GM21360 (cell line): ENCODE measurements around the gene ALX4.

ENCODE experiments used
- ATAC-seq: cut with Tn5 transposase; IDR thresholded peaks from one replicate; pipeline ENCODE4 v1.9.1; 2021; ENCODE audit warnings: mild to moderate bottlenecking, moderate library complexity; ENCODE audit not compliant: unreplicated experiment

Gene ALX4

GRCh38 chr11:44248109-44248508 is 61.8 kb downstream of the ALX4 start:
- no peak for ATAC-seq

GRCh38 chr11:44247508-44247907 is 62.4 kb downstream of the ALX4 start:
- ATAC-seq, result no peak

- no peak for ATAC-seq
Observed at GRCh38 chr11:44246726-44247125, 63.2 kb downstream of the ALX4 start.

- ATAC-seq, result no peak
Observed at GRCh38 chr11:44244639-44245310, 65.2 kb downstream of the ALX4 start.

GRCh38 chr11:44243595-44244343 is 66.2 kb downstream of the ALX4 start:
- ATAC-seq, result no peak

- ATAC-seq, result no peak
Observed at GRCh38 chr11:44243086-44243485, 66.9 kb downstream of the ALX4 start.

- no peak for ATAC-seq
Observed at GRCh38 chr11:44241851-44242250, 68.1 kb downstream of the ALX4 start.

- ATAC-seq, result no peak
Observed at GRCh38 chr11:44237156-44237555, 72.8 kb downstream of the ALX4 start.

GRCh38 chr11:44236296-44236695 is 73.6 kb downstream of the ALX4 start:
- no peak for ATAC-seq

GRCh38 chr11:44235765-44236201 is 74.2 kb downstream of the ALX4 start:
- no peak for ATAC-seq

GRCh38 chr11:44229624-44230023 is 80.3 kb downstream of the ALX4 start:
- ATAC-seq, result no peak

GRCh38 chr11:44229098-44229497 is 80.8 kb downstream of the ALX4 start:
- no peak for ATAC-seq

- ATAC-seq, result no peak
Observed at GRCh38 chr11:44228379-44228778, 81.6 kb downstream of the ALX4 start.

- ATAC-seq, result no peak
Observed at GRCh38 chr11:44226945-44227344, 83.0 kb downstream of the ALX4 start.

GRCh38 chr11:44226490-44226889 is 83.4 kb downstream of the ALX4 start:
- no peak for ATAC-seq

GRCh38 chr11:44224867-44225501 is 85.0 kb downstream of the ALX4 start:
- no peak for ATAC-seq

GRCh38 chr11:44223238-44223637 is 86.7 kb downstream of the ALX4 start:
- no peak for ATAC-seq

- no peak for ATAC-seq
Observed at GRCh38 chr11:44221992-44222391, 87.9 kb downstream of the ALX4 start.

- no peak for ATAC-seq
Observed at GRCh38 chr11:44221456-44221855, 88.5 kb downstream of the ALX4 start.

- no peak for ATAC-seq
Observed at GRCh38 chr11:44219830-44220796, 89.8 kb downstream of the ALX4 start.

- no peak for ATAC-seq
Observed at GRCh38 chr11:44217432-44217831, 92.5 kb downstream of the ALX4 start.
